GM12864 (cell line): Measurements from ENCODE around the gene ACR.
"Not testable (repeated sequence)": the region's sequence is repeated elsewhere in the genome, so short reads cannot be mapped to it uniquely, and the experiment has no call there.

Experiments used
- DNase-seq: peaks from one replicate; pipeline ENCODE4 v3.0.0-alpha.2; 2011; ENCODE audit warnings: low read depth
- H3K4me3 ChIP-seq: 2 replicates; pipeline ENCODE4 v1.5.1; 2011; ENCODE audit warnings: mild to moderate bottlenecking, low read depth, low read length, control low read depth
- CTCF ChIP-seq: IDR thresholded peaks from 2 replicates; pipeline ENCODE4 v1.5.1; 2011; ENCODE audit warnings: low read depth, mild to moderate bottlenecking, moderate library complexity, low read length, control low read depth, inconsistent platforms; ENCODE audit errors: missing control alignments

Gene ACR

GRCh38 chr22:50734343-50734771 lies 3.6 kb upstream of the ACR start:
- H3K4me3 ChIP-seq, result no peak overlapping the region
- no peak for DNase-seq
- no peak for TF ChIP-seq CTCF

- DNase-seq, result no peak
- no peak overlapping the region for H3K4me3 ChIP-seq
- TF ChIP-seq CTCF, result no peak
Observed at GRCh38 chr22:50734986-50735738, 2.8 kb upstream of the ACR start.

- H3K4me3 ChIP-seq, result no peak overlapping the region
- DNase-seq, result no peak
- TF ChIP-seq CTCF, result no peak
Observed at GRCh38 chr22:50735739-50736030, 2.3 kb upstream of the ACR start.

GRCh38 chr22:50738649-50739227 lies 734 bp downstream of the ACR start:
- no peak for TF ChIP-seq CTCF
- H3K4me3 ChIP-seq, result no peak overlapping the region
- DNase-seq, result no peak

- no peak overlapping the region for H3K4me3 ChIP-seq
- no peak for TF ChIP-seq CTCF
- no peak for DNase-seq
Observed at GRCh38 chr22:50739279-50739691, 1.3 kb downstream of the ACR start.

- H3K4me3 ChIP-seq, result no peak overlapping the region
- no peak for TF ChIP-seq CTCF
- DNase-seq, result no peak
Observed at GRCh38 chr22:50739894-50740293, 1.9 kb downstream of the ACR start.

GRCh38 chr22:50740714-50741113 lies 2.7 kb downstream of the ACR start:
- not testable (repeated sequence) for H3K4me3 ChIP-seq, DNase-seq

GRCh38 chr22:50744424-50744823 lies 6.4 kb downstream of the ACR start:
- H3K4me3 ChIP-seq, DNase-seq: not testable (repeated sequence)

GRCh38 chr22:50747521-50747920 lies 9.5 kb downstream of the ACR start:
- DNase-seq, H3K4me3 ChIP-seq: not testable (repeated sequence)

- not testable (repeated sequence) for H3K4me3 ChIP-seq, DNase-seq
Observed at GRCh38 chr22:50748630-50749029, 10.6 kb downstream of the ACR start.

- H3K4me3 ChIP-seq, DNase-seq: not testable (repeated sequence)
Observed at GRCh38 chr22:50749302-50750074, 11.5 kb downstream of the ACR start.
